Left ventricle myocardium superior (tissue), 1 donor: ENCODE results near the gene PVRIG. TPM values are rescaled to one million over a fixed set of nuclear protein-coding genes. Genes with fewer than 3 reads are reported as not detected.
"Not testable (repeated sequence)": the region's sequence is repeated elsewhere in the genome, so short reads cannot be mapped to it uniquely, and the experiment has no call there.

Source experiments
- ATAC-seq: fragments of 200-7000 bp; cut with Tn5 transposase; one replicate; pipeline ENCODE4 v1.9.1; 2020; ENCODE audit warnings: mild to moderate bottlenecking, moderate library complexity
- DNase-seq: peaks from one replicate; pipeline ENCODE4 v3.0.0-alpha.2; 2020
- intact Hi-C: fragments of 100-400 bp; cut with micrococcal nuclease; formaldehyde crosslinking; loops from one replicate; pipeline ENCODE4 v1.11.0; 2022
- total RNA-seq: library from RNA; stranded (reverse); fragmentation: NEBNext Ultra II Directional; extraction: Animal tissue kit (Norgen Biotek cat#: 25700); gene quantifications from one replicate; pipeline ENCODE4 v1.2.1, GENCODE V29; 2021
- donor health status: DM: no; HTN: yes; CAD: no; lungs with severe emphysema.

Gene PVRIG
- total RNA-seq, 1 donor from 2014 or later = not detected

GRCh38 chr7:100192281-100192862 is 27.4 kb upstream of the PVRIG start:
- ATAC-seq, intact Hi-C loops, DNase-seq: not testable (repeated sequence)

GRCh38 chr7:100192969-100193368 is 26.8 kb upstream of the PVRIG start:
- ATAC-seq (no peak), DNase-seq (no peak)
- intact Hi-C loops = no loop called here

- ATAC-seq (no peak), DNase-seq (no peak)
- intact Hi-C loops = no loop called here
These were observed 24.5 kb upstream of the PVRIG start for GRCh38 chr7:100195222-100195621.

GRCh38 chr7:100195901-100196322 is 23.8 kb upstream of the PVRIG start:
- DNase-seq, intact Hi-C loops, ATAC-seq: not testable (repeated sequence)

- ATAC-seq (no peak), DNase-seq (no peak)
- intact Hi-C loops = no loop called here
These were observed 21.5 kb upstream of the PVRIG start for GRCh38 chr7:100198266-100198665.

GRCh38 chr7:100200693-100201092 is 19.1 kb upstream of the PVRIG start:
- ATAC-seq (no peak), DNase-seq (no peak)
- intact Hi-C loops = no loop called here

GRCh38 chr7:100204454-100204853 is 15.3 kb upstream of the PVRIG start:
- ATAC-seq = no peak
- no peak for DNase-seq
- intact Hi-C loops = no loop called here

- no peak for DNase-seq
- no peak for ATAC-seq
- intact Hi-C loops = no loop called here
These were observed 10.8 kb upstream of the PVRIG start for GRCh38 chr7:100208911-100209408.

GRCh38 chr7:100209493-100209892 is 10.3 kb upstream of the PVRIG start:
- intact Hi-C loops = no loop called here
- ATAC-seq (no peak), DNase-seq (no peak)

- no peak for DNase-seq
- intact Hi-C loops = no loop called here
- no peak for ATAC-seq
These were observed 8.9 kb upstream of the PVRIG start for GRCh38 chr7:100210805-100211204.

- ATAC-seq = no peak
- intact Hi-C loops = no loop called here
These were observed 8.4 kb upstream of the PVRIG start for GRCh38 chr7:100211342-100211780.

GRCh38 chr7:100212631-100213286 is 7.0 kb upstream of the PVRIG start:
- intact Hi-C loops = no loop called here
- DNase-seq = no peak
- no peak for ATAC-seq

More at GRCh38 chr7:100211342-100211780, 8.4 kb upstream of the PVRIG start:
- no peak for DNase-seq

GRCh38 chr7:100213672-100214071 is 6.1 kb upstream of the PVRIG start:
- ATAC-seq (no peak), DNase-seq (no peak)
- intact Hi-C loops = no loop called here

- intact Hi-C loops, ATAC-seq, DNase-seq: not testable (repeated sequence)
These were observed 5.4 kb upstream of the PVRIG start for GRCh38 chr7:100214356-100214755.

- peak; percentile 78 for ATAC-seq
- peak; percentile 67 for DNase-seq
- intact Hi-C loops = no loop called here
These were observed 3.9 kb upstream of the PVRIG start for GRCh38 chr7:100215895-100216294.

- DNase-seq (peak; percentile 91), ATAC-seq (peak; percentile 54)
- intact Hi-C loops = not testable (repeated sequence)
These were observed 1.8 kb upstream of the PVRIG start for GRCh38 chr7:100217934-100218333.

GRCh38 chr7:100219271-100219737 is 445 bp upstream of the PVRIG start:
- no peak for DNase-seq
- intact Hi-C loops = no loop called here
- ATAC-seq = no peak

GRCh38 chr7:100220586-100221230 is 959 bp downstream of the PVRIG start:
- ATAC-seq (no peak), DNase-seq (no peak)
- intact Hi-C loops = no loop called here

- ATAC-seq (no peak), DNase-seq (no peak)
- intact Hi-C loops = no loop called here
These were observed 1.5 kb downstream of the PVRIG start for GRCh38 chr7:100221231-100221718.
